GM19395 (cell line): ENCODE measurements around the gene ERC2.

Experiments used
- ATAC-seq: cut with Tn5 transposase; IDR thresholded peaks from one replicate; pipeline ENCODE4 v1.9.1; 2021; ENCODE audit warnings: mild to moderate bottlenecking, moderate library complexity; ENCODE audit not compliant: unreplicated experiment

ERC2 gene

GRCh38 chr3:55951388-55951787, 516.9 kb downstream of the ERC2 start:
- no peak for ATAC-seq

GRCh38 chr3:55947406-55947805, 520.9 kb downstream of the ERC2 start:
- ATAC-seq, result no peak

GRCh38 chr3:55946574-55947160, 521.6 kb downstream of the ERC2 start:
- ATAC-seq, result no peak

GRCh38 chr3:55942868-55943267, 525.4 kb downstream of the ERC2 start:
- no peak for ATAC-seq

- ATAC-seq, result no peak
Measured at GRCh38 chr3:55939287-55939686, 529.0 kb downstream of the ERC2 start.

- ATAC-seq, result no peak
Measured at GRCh38 chr3:55937301-55937700, 531.0 kb downstream of the ERC2 start.

GRCh38 chr3:55936549-55937052, 531.7 kb downstream of the ERC2 start:
- ATAC-seq, result no peak

GRCh38 chr3:55935241-55935640, 533.0 kb downstream of the ERC2 start:
- no peak for ATAC-seq

GRCh38 chr3:55934771-55935170, 533.5 kb downstream of the ERC2 start:
- ATAC-seq, result no peak

- no peak for ATAC-seq
Measured at GRCh38 chr3:55929154-55929869, 539.0 kb downstream of the ERC2 start.

GRCh38 chr3:55923626-55924025, 544.6 kb downstream of the ERC2 start:
- no peak for ATAC-seq

GRCh38 chr3:55923207-55923606, 545.1 kb downstream of the ERC2 start:
- ATAC-seq, result no peak

- ATAC-seq, result no peak
Measured at GRCh38 chr3:55912880-55913279, 555.4 kb downstream of the ERC2 start.

- no peak for ATAC-seq
Measured at GRCh38 chr3:55911266-55911665, 557.0 kb downstream of the ERC2 start.

- ATAC-seq, result no peak
Measured at GRCh38 chr3:55910543-55910942, 557.7 kb downstream of the ERC2 start.

GRCh38 chr3:55909373-55909772, 558.9 kb downstream of the ERC2 start:
- no peak for ATAC-seq

GRCh38 chr3:55907616-55908015, 560.7 kb downstream of the ERC2 start:
- ATAC-seq, result no peak

GRCh38 chr3:55906896-55907295, 561.4 kb downstream of the ERC2 start:
- ATAC-seq, result no peak

GRCh38 chr3:55904716-55905115, 563.6 kb downstream of the ERC2 start:
- no peak for ATAC-seq

GRCh38 chr3:55903680-55904079, 564.6 kb downstream of the ERC2 start:
- ATAC-seq, result no peak

GRCh38 chr3:55902221-55902900, 565.9 kb downstream of the ERC2 start:
- ATAC-seq, result no peak

- ATAC-seq, result no peak
Measured at GRCh38 chr3:55899887-55900286, 568.4 kb downstream of the ERC2 start.
